Measurements from ENCODE around the gene LCE1C.

Gene LCE1C

DNA sequence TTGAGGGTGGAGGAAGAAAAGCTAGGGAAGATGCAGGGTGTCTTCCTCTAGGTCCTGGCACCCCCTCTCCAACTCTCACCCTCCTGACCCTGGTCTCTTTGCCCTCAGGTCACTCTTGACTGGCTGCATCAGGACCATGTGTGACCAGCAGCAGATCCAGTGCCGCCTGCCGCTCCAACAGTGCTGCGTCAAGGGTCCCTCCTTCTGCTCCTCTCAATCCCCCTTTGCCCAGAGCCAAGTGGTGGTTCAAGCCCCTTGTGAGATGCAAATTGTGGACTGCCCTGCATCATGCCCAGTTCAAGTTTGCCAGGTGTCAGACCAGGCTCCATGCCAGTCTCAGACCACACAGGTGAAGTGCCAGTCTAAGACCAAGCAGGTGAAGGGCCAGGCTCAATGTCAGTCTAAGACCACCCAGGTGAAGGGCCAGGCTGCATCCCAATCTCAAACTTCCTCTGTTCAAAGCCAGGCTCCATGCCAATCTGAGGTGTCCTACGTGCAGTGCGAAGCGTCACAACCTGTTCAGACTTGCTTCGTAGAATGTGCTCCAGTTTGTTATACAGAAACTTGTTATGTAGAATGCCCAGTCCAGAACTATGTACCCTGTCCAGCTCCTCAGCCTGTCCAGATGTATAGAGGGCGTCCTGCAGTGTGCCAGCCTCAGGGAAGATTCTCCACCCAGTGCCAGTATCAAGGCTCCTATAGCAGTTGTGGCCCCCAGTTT lies 46.8 kb downstream of the LCE1C start:
- no peak for DNase-seq

DNA sequence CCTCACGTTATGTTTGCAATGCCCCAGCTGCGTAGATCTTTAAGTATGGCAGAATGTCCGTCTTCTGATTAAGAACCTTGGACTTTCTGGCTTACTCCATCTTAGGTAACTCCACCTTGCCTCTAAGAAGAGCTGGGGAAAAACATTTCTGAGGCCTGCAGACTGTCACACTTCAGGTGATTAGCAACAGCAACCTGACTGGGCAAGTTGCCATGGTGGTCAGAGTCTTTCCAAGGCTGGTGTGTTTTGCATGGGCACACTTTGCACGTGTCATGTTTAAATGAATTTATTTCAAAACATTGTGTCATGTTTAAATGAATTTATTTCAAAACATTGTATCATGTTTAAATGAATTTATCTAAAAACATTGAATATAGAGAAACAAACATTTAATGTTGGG lies 47.8 kb downstream of the LCE1C start:
- no peak for DNase-seq

DNA sequence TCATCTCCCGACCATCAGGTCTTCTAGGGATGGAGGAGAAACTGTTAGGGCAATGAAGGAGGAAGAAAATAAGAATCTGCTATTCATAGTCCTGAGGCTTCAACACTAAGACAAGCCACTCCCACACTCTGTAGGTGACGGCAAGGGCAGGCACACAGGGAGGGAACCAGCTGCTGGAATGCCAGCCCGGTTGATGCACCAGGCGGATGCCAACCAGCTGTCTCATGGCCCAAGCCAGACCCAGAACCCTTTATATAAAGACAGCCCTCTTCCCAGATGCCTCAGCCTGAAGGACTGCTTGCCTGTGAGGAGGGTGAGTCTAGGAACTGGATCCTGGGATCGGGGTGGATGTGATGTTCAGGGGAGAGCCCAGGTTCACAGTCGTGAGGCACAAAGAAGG lies 48.7 kb downstream of the LCE1C start, which contains the start of gene KPRP:
Gene KPRP (plus strand): TSS at position 279 of the 400 bp plus-strand sequence. CDS start 1,564 bp downstream, outside the sequence.
- no peak for DNase-seq

DNA sequence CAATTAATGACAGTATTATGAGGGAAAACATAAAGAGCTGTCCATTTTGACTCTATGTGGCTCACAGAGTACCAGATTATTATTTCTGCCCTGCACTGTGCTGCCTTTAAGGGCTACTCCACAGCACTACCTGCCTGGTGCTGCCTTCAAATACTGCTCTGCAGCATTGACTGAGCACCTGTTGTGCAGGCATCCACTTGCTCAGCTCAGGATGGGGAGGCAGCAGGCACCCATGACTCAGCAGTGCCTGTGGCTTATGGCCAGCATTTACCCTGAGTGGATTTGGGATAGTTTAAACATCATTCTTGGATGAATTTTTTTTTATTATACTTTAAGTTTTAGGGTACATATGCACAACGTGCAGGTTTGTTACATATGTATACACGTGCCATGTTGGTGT lies 49.6 kb downstream of the LCE1C start:
- no peak for DNase-seq
